GM19035 (cell line): Measurements from ENCODE around the gene TNS3.

Experiments used
- ATAC-seq: cut with Tn5 transposase; IDR thresholded peaks from one replicate; pipeline ENCODE4 v1.9.1; 2021; ENCODE audit not compliant: unreplicated experiment

TNS3 gene

DNA sequence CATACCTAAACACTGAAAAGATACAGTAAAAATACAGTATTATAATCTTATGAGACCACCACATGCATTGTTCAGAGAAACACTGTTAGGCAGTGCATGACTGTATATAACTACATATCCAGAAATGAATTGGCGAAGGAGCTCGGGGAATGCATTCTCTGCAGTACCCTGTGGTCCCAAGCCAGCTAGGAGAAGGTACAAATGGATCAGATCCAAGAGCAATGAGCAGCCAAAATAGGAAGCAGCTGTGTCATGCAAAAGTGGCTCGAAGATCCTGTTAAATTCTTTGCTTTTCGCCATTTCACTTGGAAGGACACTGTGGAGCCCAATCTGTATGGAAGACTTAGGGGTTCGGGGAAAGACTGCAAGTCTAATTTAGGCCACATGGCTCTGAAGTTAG is 334.8 kb downstream of the TNS3 start:
- ATAC-seq = no peak

DNA sequence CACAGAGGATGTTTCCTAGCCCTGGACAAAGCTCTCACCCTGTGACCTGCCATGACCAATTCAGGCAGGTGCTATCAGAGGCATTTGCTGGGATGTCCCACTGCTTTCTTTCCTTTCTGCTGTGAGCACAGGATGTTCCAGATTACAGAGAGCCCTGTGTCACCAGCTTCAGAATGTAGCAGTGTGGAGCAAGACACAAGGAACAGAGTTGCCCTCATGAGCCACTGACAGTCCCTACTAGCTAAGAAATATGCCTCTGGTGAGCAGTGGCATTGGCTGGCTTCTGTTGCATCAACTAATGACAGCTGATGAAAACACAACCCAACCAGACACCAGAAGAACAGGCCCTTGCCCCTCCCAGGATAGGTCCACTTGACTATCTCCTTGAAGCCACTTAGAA is 337.2 kb downstream of the TNS3 start:
- ATAC-seq = no peak

DNA sequence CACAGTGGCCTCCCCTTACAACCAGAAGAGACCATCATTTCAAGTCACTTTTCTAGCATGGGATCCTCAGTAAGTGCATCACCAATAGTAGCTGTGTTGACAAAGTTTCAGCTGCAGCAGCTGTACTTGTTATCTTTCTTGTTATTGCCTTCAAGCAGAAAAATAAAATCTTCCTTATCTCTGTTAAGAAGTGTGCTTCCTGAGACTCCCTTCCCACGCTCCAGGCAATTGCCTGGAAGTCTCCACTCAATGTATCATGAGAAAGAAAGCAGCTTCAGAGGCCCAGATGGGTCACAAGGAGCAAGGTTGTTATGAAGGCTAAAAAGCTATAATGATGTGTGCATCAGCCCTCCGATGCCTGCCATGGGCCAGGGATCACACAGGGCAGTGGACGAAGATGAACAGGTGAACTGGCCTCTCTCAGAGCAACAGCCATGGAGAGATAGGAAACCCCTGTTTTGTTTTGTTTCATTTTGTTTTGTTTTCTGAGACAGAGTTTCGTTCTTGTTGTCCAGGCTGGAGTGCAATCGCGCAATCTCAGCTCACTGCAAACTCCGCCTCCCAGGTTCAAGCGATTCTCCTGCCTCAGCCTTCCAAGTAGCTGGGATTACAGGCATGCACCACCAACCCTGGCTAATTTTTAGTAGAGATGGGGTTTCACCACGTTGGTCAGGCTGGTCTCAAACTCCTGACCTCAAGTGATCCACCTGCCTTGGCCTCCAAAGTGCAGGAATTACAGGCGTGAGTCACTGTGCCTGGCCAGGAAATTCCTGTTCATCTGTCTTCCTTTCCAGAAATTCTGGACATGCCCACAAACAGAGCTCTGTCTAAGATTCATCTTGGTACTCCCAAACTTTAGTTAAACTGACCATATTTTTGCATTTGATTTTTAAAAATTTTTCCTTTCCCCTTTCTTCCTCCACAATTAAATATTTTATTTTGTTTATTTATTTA is 340.5 kb downstream of the TNS3 start:
- no peak for ATAC-seq

DNA sequence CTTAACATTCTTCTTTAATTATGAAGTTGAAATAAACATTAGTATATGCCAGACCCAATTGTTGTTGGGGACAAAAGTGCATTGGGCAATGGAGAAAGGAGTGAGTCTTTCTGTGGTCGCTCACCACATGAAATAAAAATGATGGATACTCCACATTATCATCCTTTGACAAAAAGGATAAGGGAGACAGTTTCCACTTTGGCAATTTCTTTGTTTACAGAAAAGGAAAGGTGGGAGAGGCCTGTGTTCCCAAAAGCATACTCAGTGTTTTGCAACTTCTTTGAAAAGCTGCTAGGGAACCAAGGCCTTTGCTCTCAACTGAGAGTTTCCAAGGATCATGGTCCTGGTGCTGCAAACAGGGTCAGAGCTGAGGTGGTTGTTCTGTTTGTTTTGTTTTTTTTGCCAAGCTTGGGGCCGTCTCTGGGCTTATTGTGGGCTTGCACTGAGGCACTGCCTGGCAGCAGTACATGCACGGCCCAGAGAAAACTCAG is 341.9 kb downstream of the TNS3 start:
- no peak for ATAC-seq

DNA sequence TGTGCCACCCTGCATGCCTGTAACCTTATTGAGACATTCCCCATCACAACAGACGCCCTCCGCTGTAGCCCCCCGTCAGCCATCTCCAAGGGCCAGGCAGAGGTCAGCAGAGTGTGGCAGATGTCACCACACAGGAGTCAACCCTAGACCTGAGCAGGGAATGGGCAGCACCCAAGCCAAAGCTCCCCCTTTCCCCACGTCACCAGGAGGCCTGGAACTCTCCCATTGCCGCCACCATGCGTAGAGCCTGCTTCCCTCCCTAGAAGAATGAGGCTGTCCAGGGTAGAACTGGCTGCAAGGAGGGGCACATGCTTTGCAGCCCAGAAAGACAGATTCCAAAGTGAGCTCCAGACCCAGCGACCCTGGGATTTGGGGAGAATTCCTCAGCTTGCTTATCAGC is 342.9 kb downstream of the TNS3 start:
- ATAC-seq = no peak

DNA sequence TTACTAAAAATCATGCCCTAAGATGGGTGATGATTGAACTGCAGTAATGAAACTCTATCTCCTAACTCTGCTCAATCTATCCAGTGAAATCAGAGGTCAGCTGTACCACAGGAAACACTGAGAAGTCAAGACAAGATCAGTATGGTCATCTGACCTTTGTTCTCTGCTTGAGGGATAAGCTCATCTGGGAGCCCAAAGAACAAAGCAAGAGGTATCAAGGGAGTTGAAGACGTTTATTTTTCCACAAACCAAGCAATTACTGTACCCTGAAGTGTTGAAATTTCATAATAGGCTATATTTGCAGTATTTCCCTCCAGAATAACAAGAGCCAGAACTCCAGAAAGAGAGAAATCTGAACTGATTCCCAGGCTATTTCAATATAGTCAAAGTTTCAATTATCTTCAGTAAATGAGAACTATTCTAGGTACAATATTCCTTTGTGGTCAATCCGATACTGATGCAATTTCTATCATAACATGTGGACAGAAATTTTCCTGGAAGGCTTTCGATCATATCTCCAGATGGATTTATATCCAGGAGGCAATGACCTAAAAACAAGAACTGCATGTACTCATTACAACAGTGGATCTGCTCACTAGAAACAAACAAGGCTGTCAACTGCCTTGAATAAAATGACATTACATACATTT is 345.3 kb downstream of the TNS3 start:
- no peak for ATAC-seq

DNA sequence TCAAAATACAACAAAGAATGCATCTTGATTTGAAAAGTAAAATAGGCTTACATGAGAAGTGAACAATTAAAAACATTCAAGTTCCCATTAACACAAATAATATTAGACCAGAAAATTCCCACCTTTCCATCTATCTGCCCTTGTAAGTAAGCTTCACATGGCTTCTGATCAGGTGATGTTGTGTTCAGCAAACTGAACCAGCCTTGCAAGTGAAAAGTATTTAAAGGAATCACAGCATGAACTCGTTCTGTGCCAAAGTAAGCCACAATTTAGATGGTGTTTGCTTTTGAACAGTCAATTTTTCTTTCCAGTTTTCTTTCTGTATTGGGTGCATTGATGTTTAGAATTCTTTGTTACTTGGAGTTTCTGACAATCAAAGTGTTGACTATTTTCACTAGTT is 347.9 kb downstream of the TNS3 start:
- ATAC-seq = no peak

DNA sequence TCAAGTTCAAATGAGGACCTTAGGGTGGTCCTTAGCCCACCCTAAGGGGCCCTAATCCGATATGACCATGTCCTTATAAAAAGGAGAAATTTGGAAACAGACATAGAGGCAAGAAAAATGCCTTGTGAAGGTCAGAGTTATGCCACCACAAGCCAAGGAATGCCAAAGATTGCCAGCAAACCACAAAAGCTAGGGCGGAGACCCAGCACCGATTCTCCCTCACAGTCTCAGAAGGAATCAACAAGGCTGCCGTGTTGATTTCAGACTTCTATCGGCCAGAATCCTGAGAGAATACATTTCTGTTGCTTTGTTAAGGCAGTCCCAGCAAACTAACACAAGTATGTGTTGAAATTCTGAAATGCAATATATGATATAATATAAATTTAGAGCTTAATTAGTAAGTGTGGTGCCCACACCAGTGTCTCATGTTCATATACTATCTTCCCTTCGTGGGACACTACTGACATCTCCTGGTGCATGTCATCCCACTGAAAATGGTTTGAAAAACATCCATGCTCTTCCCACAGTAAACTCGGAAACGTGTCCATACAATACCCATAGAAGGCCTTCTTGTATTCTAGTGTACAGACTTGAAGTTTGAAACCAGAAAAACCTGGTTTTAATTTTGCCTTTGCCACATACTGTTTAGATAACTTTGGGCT is 349.0 kb downstream of the TNS3 start:
- no peak for ATAC-seq

DNA sequence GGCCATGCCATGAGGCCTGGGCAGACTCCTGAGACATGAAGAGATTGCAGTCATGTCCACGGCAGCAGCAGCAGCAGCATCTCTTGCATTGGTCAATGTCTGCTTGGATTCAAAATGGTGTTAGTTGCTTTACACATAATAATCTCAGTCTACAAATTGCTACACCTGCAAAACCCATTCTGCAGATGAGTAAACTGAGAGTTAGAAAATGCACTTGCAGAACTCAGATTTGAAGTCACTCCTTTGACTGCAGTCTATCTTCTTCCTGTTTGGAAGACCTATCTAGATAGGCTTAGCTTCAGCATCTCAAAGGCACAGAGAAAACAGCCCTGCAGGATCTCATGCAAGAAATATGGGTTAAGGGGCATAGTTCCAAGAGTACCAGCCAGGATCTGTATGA is 350.3 kb downstream of the TNS3 start:
- ATAC-seq = no peak

DNA sequence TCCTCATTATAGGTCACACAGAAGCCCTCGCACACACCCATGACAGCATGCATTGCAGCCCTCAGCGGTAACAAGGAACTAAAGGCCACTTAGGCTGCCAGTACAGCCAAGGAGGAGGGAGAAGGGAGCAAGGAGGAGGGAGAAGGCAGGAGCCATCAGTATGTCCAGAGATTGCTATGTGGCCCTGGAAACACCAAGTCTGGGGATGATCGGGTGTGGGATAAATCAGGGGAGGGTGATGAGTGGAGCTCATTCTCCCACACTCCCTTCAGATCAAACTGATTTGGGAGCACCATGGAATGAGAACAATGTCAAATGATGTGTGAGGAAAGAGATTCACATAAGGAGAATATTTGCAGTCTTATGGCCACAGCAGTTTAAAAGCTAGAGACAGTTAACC is 350.9 kb downstream of the TNS3 start:
- no peak for ATAC-seq

DNA sequence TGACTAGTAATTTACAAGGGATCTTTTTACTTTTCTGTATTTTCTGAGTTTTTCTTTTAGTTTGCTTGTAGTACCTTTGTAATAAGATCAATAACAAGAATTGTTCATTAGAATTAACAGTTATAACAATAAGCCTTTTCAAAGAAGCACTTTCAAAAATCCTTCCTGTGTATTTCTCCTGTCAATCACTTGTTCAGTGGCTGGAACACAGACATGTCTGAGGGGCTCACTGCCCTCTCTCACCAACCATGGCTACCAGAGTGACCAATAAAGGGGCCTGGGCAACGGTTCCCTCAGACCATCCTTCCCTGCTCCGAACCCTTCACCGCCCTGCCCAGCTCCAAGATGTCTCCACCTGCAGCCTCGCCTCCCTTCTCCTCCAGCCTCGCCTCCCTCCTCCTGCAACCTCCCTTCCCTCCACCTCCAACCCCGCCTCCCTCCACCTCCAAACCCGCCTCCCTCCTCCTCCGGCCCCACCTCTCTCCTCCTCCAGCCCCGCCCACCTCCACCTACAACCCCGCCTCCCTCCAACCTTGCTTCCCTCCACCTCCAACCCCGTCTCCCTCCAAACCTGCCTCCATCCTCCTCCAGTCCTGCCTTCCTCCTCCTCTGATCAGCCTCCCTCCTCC is 353.4 kb downstream of the TNS3 start:
- no peak for ATAC-seq

DNA sequence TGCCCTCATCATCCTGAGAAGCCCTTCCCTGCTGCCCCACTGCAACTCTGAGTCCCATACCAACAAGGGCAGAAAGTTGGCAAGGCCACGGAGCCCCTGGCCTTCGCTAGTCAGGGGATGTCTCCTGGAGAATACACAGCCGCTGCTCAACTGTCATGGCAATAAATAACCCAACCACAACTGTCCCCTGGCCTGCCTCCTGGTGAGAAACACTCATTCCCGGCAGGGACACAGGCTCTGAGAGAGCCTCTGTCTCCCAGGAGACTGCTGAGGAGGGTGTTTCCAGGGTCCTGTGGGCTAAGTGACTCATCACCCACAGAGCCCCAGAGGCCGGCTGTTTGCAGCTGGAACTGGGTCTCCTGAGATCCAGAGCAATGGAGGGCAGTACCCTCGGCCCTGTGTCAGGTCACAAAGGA is 354.1 kb downstream of the TNS3 start:
- ATAC-seq = peak; percentile 79

DNA sequence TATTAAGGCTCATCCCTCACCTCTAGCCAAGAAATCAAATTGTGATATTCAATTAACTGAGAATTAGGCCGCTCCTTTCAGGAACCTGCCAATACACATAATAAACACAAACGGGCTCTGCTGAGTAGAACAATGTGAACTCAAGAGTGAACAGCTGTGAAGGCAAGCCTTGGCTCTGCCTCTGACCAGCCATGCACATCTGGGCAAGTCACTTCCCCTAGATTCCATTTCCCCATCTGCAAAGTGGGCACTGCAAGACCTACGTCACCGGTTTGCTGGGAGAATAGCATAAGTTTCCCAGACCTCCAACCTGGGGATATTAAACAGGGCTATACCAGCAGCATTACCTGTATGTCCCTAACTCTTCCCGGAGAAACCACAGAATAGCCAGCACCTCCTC is 355.2 kb downstream of the TNS3 start:
- ATAC-seq = no peak

DNA sequence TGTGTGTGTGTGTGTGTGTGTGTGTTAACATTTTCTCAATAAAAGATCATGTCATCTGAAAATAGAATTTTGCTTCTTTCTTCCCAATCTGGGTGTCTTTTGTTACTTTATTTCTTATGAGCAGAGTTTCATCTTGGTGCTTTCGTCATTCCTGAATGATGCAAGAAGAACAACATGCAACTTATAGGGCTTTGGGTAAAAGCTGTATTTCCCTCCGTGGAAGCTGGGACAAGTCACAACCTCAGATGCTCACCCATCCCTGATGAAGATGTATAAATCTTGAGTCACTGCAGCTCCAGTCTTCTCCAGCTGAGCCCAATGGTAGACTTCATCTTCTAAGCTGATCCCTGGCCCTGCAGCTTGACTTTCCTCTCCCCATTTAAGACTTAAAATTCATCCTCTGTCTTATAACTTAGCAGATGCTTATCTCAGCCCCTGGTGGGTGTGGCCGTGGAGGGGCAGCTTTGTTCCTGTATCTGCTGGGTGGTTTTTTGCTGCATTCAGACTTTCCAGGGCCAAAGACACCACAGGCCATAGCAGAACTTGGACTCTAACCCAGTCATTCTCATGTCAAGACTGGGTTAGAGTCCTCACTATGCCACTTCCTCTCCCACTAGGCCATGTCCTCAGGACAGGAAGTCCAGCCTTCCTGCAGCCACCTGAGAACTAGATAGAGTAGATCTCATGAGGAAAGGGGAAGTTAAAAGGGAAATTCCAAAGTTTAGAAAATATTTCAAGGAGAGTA is 356.4 kb downstream of the TNS3 start:
- ATAC-seq = no peak
